HepG2 (cell line): ENCODE data around the gene C6orf136. TPM values are rescaled to one million over a fixed set of nuclear protein-coding genes. Genes with fewer than 3 reads are reported as not detected.
A peak's percentile ranks its signal among the peaks of the same experiment; 100 is the strongest.

Experiments used
- ASH2L ChIP-seq: fragments of 300-600, 200-600 bp; sonication (generic); IDR thresholded peaks from 2 replicates; pipeline ENCODE4 v1.7.0; 2017; ENCODE audit warnings: low read depth, mild to moderate bottlenecking, moderate library complexity, mixed read lengths, low read length; ENCODE audit not compliant: insufficient read length
- BHLHE40 ChIP-seq: IDR thresholded peaks from 2 replicates; pipeline ENCODE4 v1.6.1; 2011; ENCODE audit warnings: low read length, improper control_type of control experiment
- KLF6 ChIP-seq: IDR thresholded peaks from 2 replicates; pipeline ENCODE4 v1.8.0; 2016; ENCODE audit warnings: missing biosample characterization, missing genetic modification reagents
- MAF1 ChIP-seq: sonication (generic); formaldehyde crosslinking; IDR thresholded peaks from 2 replicates; pipeline ENCODE4 v1.5.0; 2020; ENCODE audit warnings: missing genetic modification reagents, borderline replicate concordance
- MNT ChIP-seq: fragments of 450-650 bp; IDR thresholded peaks from 2 replicates; pipeline ENCODE4 v1.6.1; 2016
- RBM39 ChIP-seq: fragments of 200-400 bp; formaldehyde crosslinking; IDR thresholded peaks from one replicate; pipeline ENCODE4 v1.6.1; 2018; ENCODE audit warnings: antibody characterized with exemption, mild to moderate bottlenecking, low read depth, low read length; ENCODE audit not compliant: poor library complexity, severe bottlenecking
- RCOR2 ChIP-seq: IDR thresholded peaks from 2 replicates; pipeline ENCODE4 v1.6.1; 2016; ENCODE audit warnings: missing biosample characterization, missing genetic modification reagents
- SAFB2 ChIP-seq: sonication (generic); formaldehyde crosslinking; IDR thresholded peaks from 2 replicates; pipeline ENCODE4 v1.5.1; 2020; ENCODE audit warnings: missing genetic modification reagents, low read depth, mild to moderate bottlenecking, borderline replicate concordance
- ZMYM4 ChIP-seq: sonication (generic); formaldehyde crosslinking; IDR thresholded peaks from 2 replicates; pipeline ENCODE4 v1.8.1; 2023; ENCODE audit warnings: mild to moderate bottlenecking, missing genetic modification reagents
- ZNF350 ChIP-seq: sonication (generic); formaldehyde crosslinking; IDR thresholded peaks from 2 replicates; pipeline ENCODE4 v1.4.0; 2020; ENCODE audit warnings: mild to moderate bottlenecking, low read depth, missing genetic modification reagents, borderline replicate concordance
- ZNF639 ChIP-seq: conservative IDR thresholded peaks from 2 replicates; pipeline ENCODE4 v1.6.1; 2018; ENCODE audit warnings: missing genetic modification reagents
- ZSCAN9 ChIP-seq: IDR thresholded peaks from 2 replicates; pipeline ENCODE4 v1.6.1; 2016; ENCODE audit warnings: borderline replicate concordance
- polyA plus RNA-seq, 8 experiments: library from polyadenylated mRNA; depleted of rRNA in 3 of 8; stranded (reverse) in 7 of 8; unstranded in 1 of 8; fragments of >200 nt; fragmentation: Illumina TruSeq in 4 of 8; extraction: Trizol in 4 of 8; gene quantifications; 2 replicates each; pipeline versions ENCODE4 v1.2.1 to v1.2.3, GENCODE V29; 2011 to 2016; ENCODE audit warnings: low read depth in 4 of 8, missing spikeins in 1 of 8, mixed read lengths in 1 of 8; ENCODE audit not compliant: insufficient read depth in 1 of 8
- total RNA-seq, 5 experiments: library from RNA; depleted of rRNA; stranded (reverse); fragments of >200 nt; fragmentation: Illumina TruSeq; extraction: Trizol; gene quantifications; 2 replicates each; pipeline ENCODE4 v1.2.3, GENCODE V29; 2016; ENCODE audit warnings: low read depth in 1 of 5
- TF ChIP-seq, protein P1 (sequence below): sonication (generic); formaldehyde crosslinking; IDR thresholded peaks from 2 replicates; pipeline ENCODE4 v1.4.0; 2020; ENCODE audit warnings: mild to moderate bottlenecking, missing genetic modification reagents
- TF ChIP-seq, protein P2 (sequence below): sonication (generic); formaldehyde crosslinking; IDR thresholded peaks from 2 replicates; pipeline ENCODE4 v1.4.0; 2020; ENCODE audit warnings: low read depth, mild to moderate bottlenecking, missing genetic modification reagents
- TF ChIP-seq, protein P3 (sequence below): sonication (generic); formaldehyde crosslinking; IDR thresholded peaks from 2 replicates; pipeline ENCODE4 v1.5.0; 2020; ENCODE audit warnings: mild to moderate bottlenecking, missing genetic modification reagents

C6orf136 gene
- total and polyA plus RNA-seq, 2 of the 13 experiments (the other 11 are each of a cell fraction or from before 2014, with no cell fraction given): 12.0 to 26.2 TPM

DNA sequence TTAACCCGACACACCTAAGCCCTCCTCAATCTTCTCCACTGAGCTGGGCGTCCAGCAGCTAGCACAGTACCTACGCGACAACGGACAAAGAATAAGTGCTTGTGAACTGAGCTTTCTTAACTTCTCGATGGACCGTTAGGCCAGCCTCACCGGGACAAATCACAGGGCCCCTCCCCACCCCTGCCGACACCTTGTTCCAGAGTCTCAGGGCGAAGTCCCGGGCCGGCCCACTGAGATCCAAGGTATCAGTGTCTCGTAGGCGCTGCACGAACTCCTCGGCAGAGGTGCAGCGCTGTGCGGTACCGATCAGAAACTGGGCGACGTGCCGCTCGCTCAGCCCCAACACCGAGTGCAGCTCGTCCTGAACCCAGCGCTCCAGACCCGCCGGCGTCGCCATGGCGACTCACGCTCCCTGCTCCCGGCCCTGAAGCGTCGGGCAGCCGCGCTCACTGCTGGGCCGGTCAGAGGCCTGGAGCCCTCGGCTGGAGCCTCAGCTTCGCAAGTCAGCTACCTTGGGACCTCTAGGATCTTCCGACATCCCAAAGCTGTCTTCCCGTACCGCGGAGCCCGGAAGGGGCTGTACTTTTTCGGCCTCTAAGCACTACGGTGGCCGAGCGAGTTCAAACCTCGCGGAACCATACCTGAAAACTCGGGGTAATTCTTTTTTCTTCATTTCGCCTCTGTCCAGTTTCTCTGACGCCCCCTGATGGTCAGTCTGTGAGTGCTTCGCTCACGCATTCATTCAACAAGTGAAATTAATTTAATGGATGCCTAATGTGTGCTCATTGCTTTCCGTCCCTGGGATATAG lies 25.7 kb downstream of the C6orf136 start, which contains the start of gene DHX16 (continued):
- TF ChIP-seq, protein P1, sequence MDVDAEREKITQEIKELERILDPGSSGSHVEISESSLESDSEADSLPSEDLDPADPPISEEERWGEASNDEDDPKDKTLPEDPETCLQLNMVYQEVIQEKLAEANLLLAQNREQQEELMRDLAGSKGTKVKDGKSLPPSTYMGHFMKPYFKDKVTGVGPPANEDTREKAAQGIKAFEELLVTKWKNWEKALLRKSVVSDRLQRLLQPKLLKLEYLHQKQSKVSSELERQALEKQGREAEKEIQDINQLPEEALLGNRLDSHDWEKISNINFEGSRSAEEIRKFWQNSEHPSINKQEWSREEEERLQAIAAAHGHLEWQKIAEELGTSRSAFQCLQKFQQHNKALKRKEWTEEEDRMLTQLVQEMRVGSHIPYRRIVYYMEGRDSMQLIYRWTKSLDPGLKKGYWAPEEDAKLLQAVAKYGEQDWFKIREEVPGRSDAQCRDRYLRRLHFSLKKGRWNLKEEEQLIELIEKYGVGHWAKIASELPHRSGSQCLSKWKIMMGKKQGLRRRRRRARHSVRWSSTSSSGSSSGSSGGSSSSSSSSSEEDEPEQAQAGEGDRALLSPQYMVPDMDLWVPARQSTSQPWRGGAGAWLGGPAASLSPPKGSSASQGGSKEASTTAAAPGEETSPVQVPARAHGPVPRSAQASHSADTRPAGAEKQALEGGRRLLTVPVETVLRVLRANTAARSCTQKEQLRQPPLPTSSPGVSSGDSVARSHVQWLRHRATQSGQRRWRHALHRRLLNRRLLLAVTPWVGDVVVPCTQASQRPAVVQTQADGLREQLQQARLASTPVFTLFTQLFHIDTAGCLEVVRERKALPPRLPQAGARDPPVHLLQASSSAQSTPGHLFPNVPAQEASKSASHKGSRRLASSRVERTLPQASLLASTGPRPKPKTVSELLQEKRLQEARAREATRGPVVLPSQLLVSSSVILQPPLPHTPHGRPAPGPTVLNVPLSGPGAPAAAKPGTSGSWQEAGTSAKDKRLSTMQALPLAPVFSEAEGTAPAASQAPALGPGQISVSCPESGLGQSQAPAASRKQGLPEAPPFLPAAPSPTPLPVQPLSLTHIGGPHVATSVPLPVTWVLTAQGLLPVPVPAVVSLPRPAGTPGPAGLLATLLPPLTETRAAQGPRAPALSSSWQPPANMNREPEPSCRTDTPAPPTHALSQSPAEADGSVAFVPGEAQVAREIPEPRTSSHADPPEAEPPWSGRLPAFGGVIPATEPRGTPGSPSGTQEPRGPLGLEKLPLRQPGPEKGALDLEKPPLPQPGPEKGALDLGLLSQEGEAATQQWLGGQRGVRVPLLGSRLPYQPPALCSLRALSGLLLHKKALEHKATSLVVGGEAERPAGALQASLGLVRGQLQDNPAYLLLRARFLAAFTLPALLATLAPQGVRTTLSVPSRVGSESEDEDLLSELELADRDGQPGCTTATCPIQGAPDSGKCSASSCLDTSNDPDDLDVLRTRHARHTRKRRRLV: 0 out of 2 replicates have a peak, but pooled peaks have one; percentile 67
- TF ChIP-seq ZSCAN9 (CRISPR knock-in tag): 0 out of 2 replicates have a peak, but pooled peaks have one; percentile 67
- TF ChIP-seq ASH2L: peak; percentile 99
- peak; percentile 78 for TF ChIP-seq RCOR2 (CRISPR knock-in tag)
- peak; percentile 42; the same call in 1 of the 2 replicates for TF ChIP-seq BHLHE40
- TF ChIP-seq MAF1: peak; percentile 49; the same call in 1 of the 2 replicates
- peak; percentile 58 for TF ChIP-seq RBM39
- no peak; the same call in 1 of the 2 replicates for TF ChIP-seq SAFB2
- TF ChIP-seq ZMYM4 (CRISPR knock-in tag): peak; percentile 83
- no peak for TF ChIP-seq MNT
- TF ChIP-seq ZNF639: 0 out of 2 replicates have a peak, but pooled peaks have one; percentile 62
- TF ChIP-seq, protein P2, sequence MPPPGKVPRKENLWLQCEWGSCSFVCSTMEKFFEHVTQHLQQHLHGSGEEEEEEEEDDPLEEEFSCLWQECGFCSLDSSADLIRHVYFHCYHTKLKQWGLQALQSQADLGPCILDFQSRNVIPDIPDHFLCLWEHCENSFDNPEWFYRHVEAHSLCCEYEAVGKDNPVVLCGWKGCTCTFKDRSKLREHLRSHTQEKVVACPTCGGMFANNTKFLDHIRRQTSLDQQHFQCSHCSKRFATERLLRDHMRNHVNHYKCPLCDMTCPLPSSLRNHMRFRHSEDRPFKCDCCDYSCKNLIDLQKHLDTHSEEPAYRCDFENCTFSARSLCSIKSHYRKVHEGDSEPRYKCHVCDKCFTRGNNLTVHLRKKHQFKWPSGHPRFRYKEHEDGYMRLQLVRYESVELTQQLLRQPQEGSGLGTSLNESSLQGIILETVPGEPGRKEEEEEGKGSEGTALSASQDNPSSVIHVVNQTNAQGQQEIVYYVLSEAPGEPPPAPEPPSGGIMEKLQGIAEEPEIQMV (CRISPR knock-in tag): no peak
- TF ChIP-seq, protein P3, sequence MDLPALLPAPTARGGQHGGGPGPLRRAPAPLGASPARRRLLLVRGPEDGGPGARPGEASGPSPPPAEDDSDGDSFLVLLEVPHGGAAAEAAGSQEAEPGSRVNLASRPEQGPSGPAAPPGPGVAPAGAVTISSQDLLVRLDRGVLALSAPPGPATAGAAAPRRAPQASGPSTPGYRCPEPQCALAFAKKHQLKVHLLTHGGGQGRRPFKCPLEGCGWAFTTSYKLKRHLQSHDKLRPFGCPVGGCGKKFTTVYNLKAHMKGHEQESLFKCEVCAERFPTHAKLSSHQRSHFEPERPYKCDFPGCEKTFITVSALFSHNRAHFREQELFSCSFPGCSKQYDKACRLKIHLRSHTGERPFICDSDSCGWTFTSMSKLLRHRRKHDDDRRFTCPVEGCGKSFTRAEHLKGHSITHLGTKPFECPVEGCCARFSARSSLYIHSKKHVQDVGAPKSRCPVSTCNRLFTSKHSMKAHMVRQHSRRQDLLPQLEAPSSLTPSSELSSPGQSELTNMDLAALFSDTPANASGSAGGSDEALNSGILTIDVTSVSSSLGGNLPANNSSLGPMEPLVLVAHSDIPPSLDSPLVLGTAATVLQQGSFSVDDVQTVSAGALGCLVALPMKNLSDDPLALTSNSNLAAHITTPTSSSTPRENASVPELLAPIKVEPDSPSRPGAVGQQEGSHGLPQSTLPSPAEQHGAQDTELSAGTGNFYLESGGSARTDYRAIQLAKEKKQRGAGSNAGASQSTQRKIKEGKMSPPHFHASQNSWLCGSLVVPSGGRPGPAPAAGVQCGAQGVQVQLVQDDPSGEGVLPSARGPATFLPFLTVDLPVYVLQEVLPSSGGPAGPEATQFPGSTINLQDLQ: no peak
- TF ChIP-seq KLF6 (CRISPR knock-in tag): no peak; the same call in 1 of the 2 replicates
- peak; percentile 87; the same call in 1 of the 2 replicates for TF ChIP-seq ZNF350 (CRISPR knock-in tag)
